ENCODE results near the gene DVL1. TPM values are rescaled to one million over a fixed set of nuclear protein-coding genes. Genes with fewer than 3 reads are reported as not detected.

Gene DVL1
- total and polyA plus RNA-seq, 2 of the 13 experiments (the other 11 are each of a cell fraction or from before 2014, with no cell fraction given), result 30.8 to 60.4 TPM

GRCh38 chr1:1304331-1305299 lies 44.6 kb downstream of the DVL1 start (continued):
- TF ChIP-seq SOX6 (IDR thresholded peaks at IDR 0.05) (no peak), SOX6 (CRISPR knock-in tag; IDR thresholded peaks at IDR 0.05) (no peak), TIGD3 (CRISPR knock-in tag; IDR thresholded peaks at IDR 0.05; ENCODE audit: borderline replicate concordance) (0 out of 2 replicates have a peak, but pooled peaks have one; percentile 27), LCORL (IDR thresholded peaks at IDR 0.05) (no peak), LCORL (CRISPR knock-in tag; IDR thresholded peaks at IDR 0.05) (no peak), ZNF205 (CRISPR knock-in tag; IDR thresholded peaks at IDR 0.05) (no peak), FOXK1 (CRISPR knock-in tag; IDR thresholded peaks at IDR 0.05; ENCODE audit: borderline replicate concordance, low read depth) (no peak), SPEN (CRISPR knock-in tag; IDR thresholded peaks at IDR 0.05; ENCODE audit: low read depth) (no peak; the same call in 1 of the 2 replicates), ZSCAN21 (CRISPR knock-in tag; IDR thresholded peaks at IDR 0.05; ENCODE audit: borderline replicate concordance) (no peak), ZNF207 (IDR thresholded peaks at IDR 0.05; ENCODE audit: borderline replicate concordance) (no peak), KLF15 (CRISPR knock-in tag; IDR thresholded peaks at IDR 0.05; ENCODE audit: borderline replicate concordance) (no peak), ZNF292 (CRISPR knock-in tag; IDR thresholded peaks at IDR 0.05; ENCODE audit: borderline replicate concordance, low read depth) (no peak), ZNF234 (CRISPR knock-in tag; conservative IDR thresholded peaks at IDR 0.05) (no peak), EED (CRISPR knock-in tag; IDR thresholded peaks at IDR 0.05) (no peak), ZFP91 (CRISPR knock-in tag; IDR thresholded peaks at IDR 0.05; ENCODE audit: borderline replicate concordance) (peak; percentile 73), MYPOP (CRISPR knock-in tag; IDR thresholded peaks at IDR 0.05) (0 out of 2 replicates have a peak, but pooled peaks have one; percentile 11), ZNF430 (CRISPR knock-in tag; IDR thresholded peaks at IDR 0.05) (0 out of 2 replicates have a peak, but pooled peaks have one; percentile 31), CREB3 (CRISPR knock-in tag; IDR thresholded peaks at IDR 0.05) (no peak), NKX3-1 (CRISPR knock-in tag; IDR thresholded peaks at IDR 0.05) (no peak), SP2 (CRISPR knock-in tag; IDR thresholded peaks at IDR 0.05) (no peak), SNAPC2 (CRISPR knock-in tag; IDR thresholded peaks at IDR 0.05) (no peak), HNRNPLL (IDR thresholded peaks at IDR 0.05; ENCODE audit: low read depth, low read length, poor library complexity, severe bottlenecking) (no peak), SAFB2 (CRISPR knock-in tag; IDR thresholded peaks at IDR 0.05; ENCODE audit: borderline replicate concordance, low read depth) (no peak; the same call in 1 of the 2 replicates), RBM39 (IDR thresholded peaks at IDR 0.05; ENCODE audit: low read depth, low read length, poor library complexity, severe bottlenecking) (peak; percentile 61), PAX8 (CRISPR knock-in tag; IDR thresholded peaks at IDR 0.05; ENCODE audit: borderline replicate concordance) (no peak)

All from HepG2 (cell line).